GM12878 (cell line): ENCODE data around the gene KDM4C. TPM values are rescaled to one million over a fixed set of nuclear protein-coding genes. Genes with fewer than 3 reads are reported as not detected.

Experiments used
- ATAC-seq: fragments of 200-7000 bp; cut with Tn5 transposase; 3 replicates; pipeline ENCODE4 v1.9.1; 2020; ENCODE audit warnings: mild to moderate bottlenecking, moderate library complexity
- BruUV-seq: library from RNA; stranded (reverse); fragments of 400-500 nt; replicated peaks from 2 replicates; lab custom pipeline; 2021; lab: Mats Ljungman, UMichigan
- CTCF ChIA-PET: fragments of 300-600 bp; sonication (Branson Sonifier 250); formaldehyde crosslinking; extraction: SDS; loops from one replicate; lab custom pipeline; 2021; ENCODE audit warnings: inconsistent platforms; lab: Yijun Ruan, JAX
- POLR2A ChIA-PET: fragments of 350-600 bp; formaldehyde crosslinking; extraction: SDS; loops from one replicate; lab custom pipeline; 2021; ENCODE audit warnings: inconsistent platforms; lab: Charles Lee
- RAD21 ChIA-PET: fragments of 300-600 bp; sonication (Branson Sonifier 250); formaldehyde crosslinking; loops from one replicate; lab custom pipeline; 2023; ENCODE audit warnings: antibody characterized with exemption; ENCODE audit not compliant: unreplicated experiment; lab: Charles Lee
- SMC1A ChIA-PET: fragments of 300-600 bp; sonication (Branson Sonifier 250); formaldehyde crosslinking; loops from one replicate; lab custom pipeline; 2023; ENCODE audit not compliant: unreplicated experiment, uncharacterized antibody; lab: Charles Lee
- DNase-seq: peaks from one replicate; pipeline ENCODE4 v3.0.0-alpha.2; 2011; ENCODE audit warnings: low read depth, low spot score
- FAIRE-seq: peaks from 3 replicates; lab custom pipeline; 2011; peaks lifted over from hg19 to GRCh38; lab: Jason Lieb, UNC
- H2AFZ ChIP-seq: 2 replicates; pipeline ENCODE4 v1.6.0; 2011; ENCODE audit warnings: low read depth, low read length, control low read depth; ENCODE audit not compliant: control insufficient read depth
- H3K27ac ChIP-seq: 2 replicates; pipeline ENCODE4 v1.5.1; 2011; ENCODE audit warnings: control low read depth; ENCODE audit not compliant: control insufficient read depth, insufficient read depth
- H3K27me3 ChIP-seq, 2 experiments: replicated peaks in 1 of 2; 2 replicates each; pipeline versions ENCODE4 v1.6.0 to v1.6.1; 2011; ENCODE audit warnings: low read length in 1 of 2; ENCODE audit not compliant: control insufficient read depth in 2 of 2, insufficient read depth in 2 of 2
- H3K36me3 ChIP-seq, 2 experiments: 2 replicates each; pipeline ENCODE4 v1.5.1; 2011; ENCODE audit warnings: low read length in 1 of 2; ENCODE audit not compliant: control insufficient read depth in 2 of 2, insufficient read depth in 2 of 2
- H3K4me1 ChIP-seq: 2 replicates; pipeline ENCODE4 v1.6.1; 2011; ENCODE audit warnings: mild to moderate bottlenecking, low read length, moderate library complexity, mixed read lengths; ENCODE audit not compliant: control insufficient read depth, insufficient read depth
- H3K4me2 ChIP-seq: 2 replicates; pipeline ENCODE4 v1.6.0; 2011; ENCODE audit warnings: control low read depth; ENCODE audit not compliant: control insufficient read depth, insufficient read depth
- H3K4me3 ChIP-seq: fragments of 200-600 bp; sonication (generic); 2 replicates; pipeline ENCODE4 v1.5.1; 2016
- H3K79me2 ChIP-seq: 2 replicates; pipeline ENCODE4 v1.6.0; 2011; ENCODE audit warnings: low read length; ENCODE audit not compliant: control insufficient read depth, insufficient read depth
- H3K9ac ChIP-seq: 2 replicates; pipeline ENCODE4 v1.8.0; 2011; ENCODE audit warnings: low read length, control low read depth, mixed read lengths; ENCODE audit not compliant: control insufficient read depth, insufficient read depth
- H3K9me3 ChIP-seq: replicated peaks from 3 replicates; pipeline ENCODE4 v1.5.1; 2011; ENCODE audit warnings: mild to moderate bottlenecking, low read length; ENCODE audit not compliant: control insufficient read depth, insufficient read depth
- H4K20me1 ChIP-seq: 2 replicates; pipeline ENCODE4 v1.6.0; 2011; ENCODE audit not compliant: control insufficient read depth, insufficient read depth
- BCL11A ChIP-seq: IDR thresholded peaks from 2 replicates; pipeline ENCODE4 v1.6.1; 2011; ENCODE audit warnings: low read depth, low read length
- BRCA1 ChIP-seq: IDR thresholded peaks from 2 replicates; pipeline ENCODE4 v1.6.1; 2011; ENCODE audit warnings: low read depth, low read length, improper control_type of control experiment
- CBFB ChIP-seq: IDR thresholded peaks from 2 replicates; pipeline ENCODE4 v1.6.1; 2016; ENCODE audit warnings: antibody characterized with exemption, low read depth
- EED ChIP-seq: sonication (generic); IDR thresholded peaks from 2 replicates; pipeline ENCODE4 v1.6.1; 2016; ENCODE audit warnings: antibody characterized with exemption, low read depth
- EP300 ChIP-seq, 2 experiments: fragments of 150-350 bp in 1 of 2; IDR thresholded peaks; 2 replicates each; pipeline ENCODE4 v1.6.1; 2011 to 2012; ENCODE audit warnings: low read depth in 2 of 2, low read length in 2 of 2, borderline replicate concordance in 1 of 2, improper control_type of control experiment in 1 of 2, inconsistent platforms in 1 of 2; ENCODE audit not compliant: control insufficient read depth in 1 of 2
- NBN ChIP-seq: fragments of 450-650 bp; IDR thresholded peaks from 2 replicates; pipeline ENCODE4 v1.6.1; 2016
- NR2F1 ChIP-seq: fragments of 450-650 bp; conservative IDR thresholded peaks from 2 replicates; pipeline ENCODE4 v1.6.1; 2017; ENCODE audit warnings: mild to moderate bottlenecking
- POLR2AphosphoS5 ChIP-seq: IDR thresholded peaks from 2 replicates; pipeline ENCODE4 v1.6.1; 2011; ENCODE audit warnings: mild to moderate bottlenecking, low read length, inconsistent platforms
- SPI1 ChIP-seq: IDR thresholded peaks from 2 replicates; pipeline ENCODE4 v1.6.1; 2011; ENCODE audit warnings: low read depth, mild to moderate bottlenecking, low read length, moderate library complexity, borderline replicate concordance; ENCODE audit not compliant: insufficient read depth
- TARDBP ChIP-seq: IDR thresholded peaks from 2 replicates; pipeline ENCODE4 v1.6.1; 2016; ENCODE audit warnings: borderline replicate concordance
- ZSCAN29 ChIP-seq: fragments of 450-650 bp; IDR thresholded peaks from 2 replicates; pipeline ENCODE4 v1.6.1; 2017; ENCODE audit warnings: mild to moderate bottlenecking, moderate library complexity
- WGBS: methylation state at CpG from one replicate; pipeline ENCODE4 v1.1.6; 2016; ENCODE audit warnings: low lambda C conversion rate; ENCODE audit not compliant: insufficient replicate concordance, insufficient coverage; ENCODE audit errors: missing lambda C conversion rate; 5-methylcytosine and 5-hydroxymethylcytosine counted together
- in situ Hi-C: fragments of 300-500 bp; cut with MboI; formaldehyde crosslinking; loops from 9 replicates; pipeline ENCODE4 v1.14.3; 2018; ENCODE audit warnings: mixed read lengths
- intact Hi-C: fragments of 100-400 bp; cut with micrococcal nuclease; formaldehyde crosslinking; loops from one replicate; pipeline ENCODE4 v1.14.2; 2022; ENCODE audit not compliant: unreplicated experiment
- polyA plus RNA-seq, 11 experiments: library from polyadenylated mRNA; depleted of rRNA in 4 of 11; unstranded in 6 of 11; stranded (reverse) in 5 of 11; fragments of >200 nt; fragmentation: Nextera tagmentation in 4 of 11; fragmentation: Illumina TruSeq in 1 of 11; extraction: Ambion mirVana in 4 of 11; extraction: Trizol in 1 of 11; gene quantifications; 1 replicate in 1 of 11; 2 replicates in 10 of 11; pipeline versions ENCODE4 v1.2.1 to v1.2.3, GENCODE V29; 2011 to 2016; ENCODE audit warnings: inconsistent platforms in 2 of 11, missing spikeins in 2 of 11, low read depth in 1 of 11
- total RNA-seq, 4 experiments: library from RNA; depleted of rRNA in 3 of 4; stranded (reverse); fragments of >200 nt in 3 of 4; fragmentation: Illumina TruSeq in 1 of 4; extraction: Trizol in 1 of 4; gene quantifications; 2 replicates each; pipeline versions ENCODE4 v1.2.1 to v1.2.3, GENCODE V29; 2013 to 2021
- TF ChIP-seq, protein P1 (sequence below): fragments of 450-650 bp; IDR thresholded peaks from 2 replicates; pipeline ENCODE4 v1.6.1; 2017; ENCODE audit warnings: mild to moderate bottlenecking
- TF ChIP-seq, protein P2 (sequence below): IDR thresholded peaks from 2 replicates; pipeline ENCODE4 v1.6.1; 2012; ENCODE audit warnings: low read depth, low read length, improper control_type of control experiment

Gene KDM4C
- total and polyA plus RNA-seq, 10 of the 15 experiments (the other 5 are each of a cell fraction or from before 2014, with no cell fraction given) = 6.8 to 41.2 (median 20.1) TPM

DNA sequence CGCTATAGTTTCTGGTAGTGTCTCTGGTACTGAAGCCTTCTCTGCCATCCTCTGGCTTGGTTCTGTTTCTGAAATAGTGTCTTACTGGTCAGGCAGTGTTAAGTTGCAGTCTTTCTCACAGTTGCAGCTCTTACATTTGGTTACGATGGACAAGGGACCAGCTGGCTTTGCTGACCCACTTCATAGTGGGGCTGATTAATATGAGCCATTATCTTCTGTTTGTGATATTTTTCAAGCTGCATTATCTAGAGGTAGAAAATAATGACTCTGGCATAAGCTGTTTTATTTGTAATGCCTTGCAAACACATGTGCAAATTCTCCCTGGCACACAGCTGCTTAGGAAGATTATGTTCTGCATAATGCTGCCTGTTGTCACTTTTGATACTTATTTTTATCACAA lies 199.1 kb downstream of the KDM4C start (continued):
- no peak for TF ChIP-seq SPI1
- TF ChIP-seq, protein P1, sequence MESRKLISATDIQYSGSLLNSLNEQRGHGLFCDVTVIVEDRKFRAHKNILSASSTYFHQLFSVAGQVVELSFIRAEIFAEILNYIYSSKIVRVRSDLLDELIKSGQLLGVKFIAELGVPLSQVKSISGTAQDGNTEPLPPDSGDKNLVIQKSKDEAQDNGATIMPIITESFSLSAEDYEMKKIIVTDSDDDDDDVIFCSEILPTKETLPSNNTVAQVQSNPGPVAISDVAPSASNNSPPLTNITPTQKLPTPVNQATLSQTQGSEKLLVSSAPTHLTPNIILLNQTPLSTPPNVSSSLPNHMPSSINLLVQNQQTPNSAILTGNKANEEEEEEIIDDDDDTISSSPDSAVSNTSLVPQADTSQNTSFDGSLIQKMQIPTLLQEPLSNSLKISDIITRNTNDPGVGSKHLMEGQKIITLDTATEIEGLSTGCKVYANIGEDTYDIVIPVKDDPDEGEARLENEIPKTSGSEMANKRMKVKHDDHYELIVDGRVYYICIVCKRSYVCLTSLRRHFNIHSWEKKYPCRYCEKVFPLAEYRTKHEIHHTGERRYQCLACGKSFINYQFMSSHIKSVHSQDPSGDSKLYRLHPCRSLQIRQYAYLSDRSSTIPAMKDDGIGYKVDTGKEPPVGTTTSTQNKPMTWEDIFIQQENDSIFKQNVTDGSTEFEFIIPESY = no peak
- no peak for TF ChIP-seq BRCA1
- no peak for TF ChIP-seq NBN
- no peak for TF ChIP-seq NR2F1
- no peak for TF ChIP-seq TARDBP
- TF ChIP-seq, protein P2, sequence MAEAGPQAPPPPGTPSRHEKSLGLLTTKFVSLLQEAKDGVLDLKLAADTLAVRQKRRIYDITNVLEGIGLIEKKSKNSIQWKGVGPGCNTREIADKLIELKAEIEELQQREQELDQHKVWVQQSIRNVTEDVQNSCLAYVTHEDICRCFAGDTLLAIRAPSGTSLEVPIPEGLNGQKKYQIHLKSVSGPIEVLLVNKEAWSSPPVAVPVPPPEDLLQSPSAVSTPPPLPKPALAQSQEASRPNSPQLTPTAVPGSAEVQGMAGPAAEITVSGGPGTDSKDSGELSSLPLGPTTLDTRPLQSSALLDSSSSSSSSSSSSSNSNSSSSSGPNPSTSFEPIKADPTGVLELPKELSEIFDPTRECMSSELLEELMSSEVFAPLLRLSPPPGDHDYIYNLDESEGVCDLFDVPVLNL = no peak
- no peak for TF ChIP-seq ZSCAN29
- TF ChIP-seq, all 136 proteins: peak for 0

DNA sequence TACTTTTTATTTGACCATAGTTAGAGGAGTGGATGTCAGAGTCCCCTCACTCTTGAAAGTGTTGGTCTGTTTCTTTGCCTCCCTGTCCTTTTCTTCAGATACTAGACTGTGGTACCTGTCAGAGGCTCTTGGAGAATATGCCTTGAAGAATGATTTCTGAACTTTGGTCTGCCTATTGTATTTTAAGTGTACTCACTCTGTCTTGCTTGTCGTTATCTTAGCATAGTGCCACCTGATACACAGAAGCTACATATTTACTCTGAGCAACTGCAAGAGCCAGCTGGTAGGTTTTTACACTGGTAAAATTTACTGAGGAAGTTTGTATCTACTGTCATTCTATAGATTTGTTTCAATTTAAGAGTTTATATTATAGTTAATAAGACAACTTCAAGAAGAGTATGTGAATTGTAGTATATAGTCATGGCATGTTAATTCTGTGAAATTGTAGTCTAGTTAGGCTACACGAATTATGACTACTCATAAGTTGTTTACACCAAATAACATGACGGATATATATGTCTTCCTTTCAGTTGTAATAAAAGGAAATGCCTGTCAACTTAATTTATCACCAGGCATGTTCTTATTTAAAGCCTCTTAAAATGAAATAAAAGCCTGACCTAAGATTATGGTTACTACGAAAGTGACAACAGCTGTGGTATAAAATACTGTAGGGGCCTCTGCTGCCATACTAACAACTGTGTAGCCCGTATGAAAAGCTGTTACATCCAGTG lies 201.7 kb downstream of the KDM4C start:
- 99% methylated on average over 5 of the region's 5 CpGs for WGBS
- RAD21 ChIA-PET = interaction anchor here (1.2 to 1.6 kb wide), 2 partner anchors 24 to 132 kb away, joined by 5 to 7 read pairs; no protein-coding TSS in a partner anchor
- BruUV-seq = no TSS peak

More for the DNA sequence above, 201.7 kb downstream of the KDM4C start:
- no peak for DNase-seq
- Histone ChIP-seq H3K4me2 (no peak overlapping the region), H3K9ac (no peak overlapping the region), H3K27me3 (no peaks in the 10 kb centered on the region), H3K36me3 (peaks cover 0 to 3% of the 10 kb centered on the region in 2 experiments; a peak in 1 of 4 replicates), H3K79me2 (no peaks in the 10 kb centered on the region), H3K9me3 (no peaks in the 10 kb centered on the region), H3K4me3 (no peak overlapping the region), H3K27ac (peak overlapping the region; percentile 74), H3K4me1 (peaks cover 25% of the 10 kb centered on the region), H2AFZ (no peak overlapping the region), H4K20me1 (no peaks in the 10 kb centered on the region)
- ChIA-PET POLR2A (no interaction called here), SMC1A (interaction anchor here (0.5 kb wide), 1 partner anchor 497 kb away, joined by 3 read pairs; no protein-coding TSS in a partner anchor), CTCF (interaction anchor here (1.6 kb wide), 1 partner anchor 15 kb away, joined by 5 read pairs; no protein-coding TSS in a partner anchor)
- intact Hi-C loops = no loop called here
- ATAC-seq = no peak
- in situ Hi-C loops = no loop called here
- FAIRE-seq = no peak
- TF ChIP-seq EP300 (IDR thresholded peaks at IDR 0.05; ENCODE audit: borderline replicate concordance in 1 of 2, control insufficient read depth in 1 of 2, low read depth in 2 of 2, low read length in 2 of 2) = no peak
- no peak for TF ChIP-seq EED
- no peak for TF ChIP-seq POLR2AphosphoS5
- no peak for TF ChIP-seq CBFB
- TF ChIP-seq BCL11A = no peak
